ENCODE data around the gene DOP1A.

DOP1A gene

DNA sequence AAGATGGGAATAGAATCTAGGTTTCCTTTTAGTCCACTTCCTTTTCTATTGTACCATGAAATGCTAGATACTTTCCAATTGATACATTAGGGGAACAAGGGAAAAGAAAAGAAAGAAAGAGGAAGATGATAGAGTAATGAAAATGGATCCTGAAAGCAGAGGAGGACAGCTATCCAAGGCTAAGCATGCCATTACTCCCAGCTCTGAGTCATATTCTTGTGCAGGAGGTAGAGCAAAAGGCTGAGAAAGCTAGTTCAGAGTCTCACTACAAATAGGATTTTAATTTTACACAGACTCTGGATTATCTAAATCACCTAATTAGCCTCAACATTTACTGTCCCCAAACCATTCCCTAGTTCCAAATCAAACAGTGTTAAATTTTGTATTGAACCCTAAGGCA, 149.3 kb downstream of the DOP1A start:
- no peak overlapping the region for H3K4me3 ChIP-seq (ENCODE audit: low read depth, low read length)
- TF ChIP-seq, protein P1, sequence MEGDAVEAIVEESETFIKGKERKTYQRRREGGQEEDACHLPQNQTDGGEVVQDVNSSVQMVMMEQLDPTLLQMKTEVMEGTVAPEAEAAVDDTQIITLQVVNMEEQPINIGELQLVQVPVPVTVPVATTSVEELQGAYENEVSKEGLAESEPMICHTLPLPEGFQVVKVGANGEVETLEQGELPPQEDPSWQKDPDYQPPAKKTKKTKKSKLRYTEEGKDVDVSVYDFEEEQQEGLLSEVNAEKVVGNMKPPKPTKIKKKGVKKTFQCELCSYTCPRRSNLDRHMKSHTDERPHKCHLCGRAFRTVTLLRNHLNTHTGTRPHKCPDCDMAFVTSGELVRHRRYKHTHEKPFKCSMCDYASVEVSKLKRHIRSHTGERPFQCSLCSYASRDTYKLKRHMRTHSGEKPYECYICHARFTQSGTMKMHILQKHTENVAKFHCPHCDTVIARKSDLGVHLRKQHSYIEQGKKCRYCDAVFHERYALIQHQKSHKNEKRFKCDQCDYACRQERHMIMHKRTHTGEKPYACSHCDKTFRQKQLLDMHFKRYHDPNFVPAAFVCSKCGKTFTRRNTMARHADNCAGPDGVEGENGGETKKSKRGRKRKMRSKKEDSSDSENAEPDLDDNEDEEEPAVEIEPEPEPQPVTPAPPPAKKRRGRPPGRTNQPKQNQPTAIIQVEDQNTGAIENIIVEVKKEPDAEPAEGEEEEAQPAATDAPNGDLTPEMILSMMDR (IDR thresholded peaks at IDR 0.05; ENCODE audit: insufficient read depth, low read depth, low read length, missing control alignments): no peak
- DNase-seq (ENCODE audit: low read depth): no peak

Measured in GM12865 (cell line).